ENCODE measurements around the gene TMEM163.

GRCh38 chr2:134690629-134691215 is 28.1 kb downstream of the TMEM163 start:
- TF ChIP-seq CEBPB (IDR thresholded peaks at IDR 0.05; ENCODE audit: borderline replicate concordance, low read depth, low read length) (no peak), CCAR2 (optimal IDR thresholded peaks at IDR 0.05; ENCODE audit: low read depth, low read length) (no peak), POLR2AphosphoS5 (IDR thresholded peaks at IDR 0.05; ENCODE audit: low read depth, low read length) (no peak), ZNF350 (CRISPR knock-in tag; IDR thresholded peaks at IDR 0.05; ENCODE audit: borderline replicate concordance, low read depth) (no peak), ZNF891 (CRISPR knock-in tag; IDR thresholded peaks at IDR 0.05) (no peak), KDM1A (CRISPR knock-in tag; IDR thresholded peaks at IDR 0.05) (no peak), E2F1 (CRISPR knock-in tag; IDR thresholded peaks at IDR 0.05) (no peak), ELF1 (CRISPR knock-in tag; IDR thresholded peaks at IDR 0.05) (no peak), EP300 (IDR thresholded peaks at IDR 0.05; ENCODE audit: low read depth in 2 of 2, low read length in 2 of 2) (no peak), EP300 (CRISPR knock-in tag; IDR thresholded peaks at IDR 0.05; ENCODE audit: borderline replicate concordance) (no peak), MXI1 (IDR thresholded peaks at IDR 0.05; ENCODE audit: borderline replicate concordance, low read depth, low read length) (no peak)

Data from HepG2 (cell line).